Inferior parietal cortex (tissue), 1 donor: ENCODE results near the gene PFKFB3.

Source experiments
- DNase-seq: peaks from one replicate; pipeline ENCODE4 v3.0.0-alpha.2; 2016; ENCODE audit errors: extremely low spot score

PFKFB3 gene

GRCh38 chr10:6220418-6221191 is 17.9 kb downstream of the PFKFB3 start:
- no peak for DNase-seq

- no peak for DNase-seq
Observed at GRCh38 chr10:6221192-6221940, 18.6 kb downstream of the PFKFB3 start.

GRCh38 chr10:6221971-6222751 is 19.4 kb downstream of the PFKFB3 start:
- no peak for DNase-seq

- DNase-seq, result no peak
Observed at GRCh38 chr10:6222755-6223154, 20.0 kb downstream of the PFKFB3 start.

- no peak for DNase-seq
Observed at GRCh38 chr10:6223981-6224380, 21.2 kb downstream of the PFKFB3 start.

- DNase-seq, result no peak
Observed at GRCh38 chr10:6224781-6225180, 22.0 kb downstream of the PFKFB3 start.

- no peak for DNase-seq
Observed at GRCh38 chr10:6225263-6225814, 22.6 kb downstream of the PFKFB3 start.

- no peak for DNase-seq
Observed at GRCh38 chr10:6226216-6226615, 23.5 kb downstream of the PFKFB3 start.

GRCh38 chr10:6227346-6227745 is 24.6 kb downstream of the PFKFB3 start:
- DNase-seq, result no peak

- no peak for DNase-seq
Observed at GRCh38 chr10:6228010-6228511, 25.3 kb downstream of the PFKFB3 start.

- no peak for DNase-seq
Observed at GRCh38 chr10:6228647-6229046, 25.9 kb downstream of the PFKFB3 start.

- no peak for DNase-seq
Observed at GRCh38 chr10:6229290-6229689, 26.6 kb downstream of the PFKFB3 start.

- no peak for DNase-seq
Observed at GRCh38 chr10:6229746-6230145, 27.0 kb downstream of the PFKFB3 start.

GRCh38 chr10:6230315-6230714 is 27.6 kb downstream of the PFKFB3 start:
- no peak for DNase-seq

- no peak for DNase-seq
Observed at GRCh38 chr10:6231146-6231545, 28.4 kb downstream of the PFKFB3 start.

- no peak for DNase-seq
Observed at GRCh38 chr10:6231730-6232129, 29.0 kb downstream of the PFKFB3 start.

- no peak for DNase-seq
Observed at GRCh38 chr10:6232225-6232807, 29.6 kb downstream of the PFKFB3 start.

GRCh38 chr10:6232846-6233724 is 30.4 kb downstream of the PFKFB3 start:
- DNase-seq, result no peak

- no peak for DNase-seq
Observed at GRCh38 chr10:6233725-6234277, 31.1 kb downstream of the PFKFB3 start.

- no peak for DNase-seq
Observed at GRCh38 chr10:6234371-6234770, 31.6 kb downstream of the PFKFB3 start.
